Measurements from ENCODE around the gene BPHL.
"Not testable (repeated sequence)": the region's sequence is repeated elsewhere in the genome, so short reads cannot be mapped to it uniquely, and the experiment has no call there.

The BPHL gene

GRCh38 chr6:3157131-3157933 lies 38.8 kb downstream of the BPHL start, which contains the start of gene TUBB2A:
Gene TUBB2A (minus strand): TSS chr6:3157544. CDS start chr6:3157463, 81 bp downstream.
- peak; percentile 52 for DNase-seq

DNA sequence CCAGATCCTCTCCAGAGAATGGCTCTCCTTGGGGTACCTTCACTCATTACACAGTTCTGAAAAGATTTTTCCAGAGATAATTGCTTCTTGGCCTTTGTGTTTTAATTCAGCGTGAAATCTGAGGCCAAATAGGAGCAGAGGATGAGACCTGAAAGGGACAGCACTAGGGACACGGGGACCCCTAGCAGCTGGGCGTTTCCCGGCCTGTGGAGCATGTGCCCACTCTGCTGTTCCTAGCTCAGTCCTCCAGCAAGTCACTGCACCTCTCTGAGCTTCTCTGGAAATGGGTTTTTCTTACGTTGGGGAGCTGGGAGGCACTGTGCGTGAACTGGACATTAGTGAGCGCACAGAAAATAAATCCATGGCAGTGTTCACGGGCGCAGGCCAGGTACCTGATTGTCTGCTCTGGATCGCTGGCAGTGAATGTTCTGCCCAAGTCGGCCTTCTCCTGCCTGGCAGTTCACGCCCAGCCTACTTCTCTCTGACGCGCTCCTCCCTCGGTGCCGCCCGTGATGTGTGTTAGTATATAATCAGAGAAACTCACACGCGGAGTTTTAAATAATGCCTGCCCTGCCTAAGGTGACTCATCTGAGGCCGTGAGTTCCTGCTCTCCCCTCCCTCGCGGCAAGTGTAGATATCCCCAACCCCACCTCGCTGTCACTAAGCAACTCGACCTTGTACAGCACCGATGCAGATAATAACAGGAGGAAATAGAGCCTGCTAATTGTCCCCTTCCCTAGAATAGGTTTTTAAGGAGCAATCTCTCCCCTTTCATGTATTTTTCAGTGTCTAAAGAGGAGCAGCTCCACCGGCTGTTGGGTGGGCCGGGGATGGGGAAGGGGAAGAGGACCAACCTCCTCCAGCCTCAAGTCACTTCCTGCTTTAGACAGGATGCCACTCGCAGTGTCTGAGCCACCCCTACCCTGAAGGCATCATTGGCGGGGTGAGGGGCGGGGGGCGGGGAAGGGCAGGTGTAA lies 41.6 kb downstream of the BPHL start:
- DNase-seq: no peak

- no peak for DNase-seq
Observed at GRCh38 chr6:3162067-3162497, 43.6 kb downstream of the BPHL start.

DNA sequence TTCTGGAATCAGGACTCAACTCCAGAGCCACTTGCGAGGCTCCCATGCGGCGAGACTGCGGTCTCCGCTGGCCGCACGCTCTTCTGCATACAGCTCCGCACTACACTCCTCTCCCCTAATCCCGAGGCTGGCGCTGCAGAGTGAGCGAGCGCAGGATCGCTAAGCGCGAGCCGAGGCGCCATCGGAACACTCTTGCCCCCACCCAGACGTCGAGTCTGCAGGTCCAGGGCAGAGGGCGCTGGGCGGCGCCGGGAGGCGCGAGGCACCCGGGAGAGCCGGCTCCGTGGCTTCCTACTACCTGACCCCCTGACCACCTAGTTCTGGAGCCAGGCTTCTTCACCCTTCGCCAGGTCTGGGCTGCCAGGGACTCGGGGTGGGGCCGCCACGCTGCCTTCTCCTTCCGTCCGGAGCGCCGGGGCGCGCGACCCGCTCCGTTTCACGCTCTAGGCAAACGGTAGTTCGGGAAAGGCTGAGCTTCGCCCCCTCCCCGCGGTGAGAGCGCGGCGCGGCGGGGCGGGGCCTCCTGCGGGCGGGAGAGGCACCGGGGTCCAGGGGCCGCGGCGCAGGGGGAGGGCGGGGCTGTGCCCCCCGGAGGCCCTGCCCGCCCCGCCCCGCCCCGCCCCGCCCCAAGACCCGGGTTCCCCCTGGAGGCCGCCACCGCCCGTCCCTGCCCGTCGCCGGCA lies 44.2 kb downstream of the BPHL start:
- no peak for DNase-seq

DNA sequence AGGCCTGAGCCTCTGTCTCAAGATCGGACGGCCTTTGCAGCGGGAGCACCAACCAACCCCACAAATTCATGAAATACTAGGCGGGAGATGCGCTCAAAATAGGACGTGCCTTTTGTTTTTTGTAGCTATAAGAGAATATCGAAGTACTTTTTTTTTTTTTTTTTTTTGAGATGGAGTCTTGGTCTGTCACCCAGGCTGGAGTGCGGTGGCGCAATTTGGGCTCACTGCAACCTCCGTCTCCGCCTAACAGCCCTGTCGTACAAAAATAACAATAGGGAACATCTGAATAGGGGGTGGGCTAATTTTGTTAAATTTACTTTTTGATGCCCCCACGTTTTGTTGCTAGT lies 44.7 kb downstream of the BPHL start:
- no peak for DNase-seq

DNA sequence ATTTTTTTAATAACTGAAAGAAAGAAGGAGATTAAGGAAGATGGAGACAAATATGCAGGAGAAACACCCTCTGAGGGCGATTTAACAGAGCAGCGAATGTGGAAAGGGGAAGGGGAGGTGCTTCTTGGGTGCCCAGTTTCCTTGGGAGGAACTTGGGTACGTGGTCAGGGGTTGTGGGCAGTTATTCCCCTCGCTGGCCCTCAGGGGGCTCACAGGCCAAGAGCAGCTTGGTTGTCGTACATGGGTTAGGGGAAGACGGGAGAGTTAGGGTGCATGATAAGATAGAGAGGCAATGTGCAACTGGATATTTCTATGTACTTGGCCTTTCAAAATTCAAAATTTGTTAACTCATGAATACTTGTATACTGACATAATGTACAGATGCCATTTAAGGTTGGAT lies 45.9 kb downstream of the BPHL start:
- no peak for DNase-seq

DNA sequence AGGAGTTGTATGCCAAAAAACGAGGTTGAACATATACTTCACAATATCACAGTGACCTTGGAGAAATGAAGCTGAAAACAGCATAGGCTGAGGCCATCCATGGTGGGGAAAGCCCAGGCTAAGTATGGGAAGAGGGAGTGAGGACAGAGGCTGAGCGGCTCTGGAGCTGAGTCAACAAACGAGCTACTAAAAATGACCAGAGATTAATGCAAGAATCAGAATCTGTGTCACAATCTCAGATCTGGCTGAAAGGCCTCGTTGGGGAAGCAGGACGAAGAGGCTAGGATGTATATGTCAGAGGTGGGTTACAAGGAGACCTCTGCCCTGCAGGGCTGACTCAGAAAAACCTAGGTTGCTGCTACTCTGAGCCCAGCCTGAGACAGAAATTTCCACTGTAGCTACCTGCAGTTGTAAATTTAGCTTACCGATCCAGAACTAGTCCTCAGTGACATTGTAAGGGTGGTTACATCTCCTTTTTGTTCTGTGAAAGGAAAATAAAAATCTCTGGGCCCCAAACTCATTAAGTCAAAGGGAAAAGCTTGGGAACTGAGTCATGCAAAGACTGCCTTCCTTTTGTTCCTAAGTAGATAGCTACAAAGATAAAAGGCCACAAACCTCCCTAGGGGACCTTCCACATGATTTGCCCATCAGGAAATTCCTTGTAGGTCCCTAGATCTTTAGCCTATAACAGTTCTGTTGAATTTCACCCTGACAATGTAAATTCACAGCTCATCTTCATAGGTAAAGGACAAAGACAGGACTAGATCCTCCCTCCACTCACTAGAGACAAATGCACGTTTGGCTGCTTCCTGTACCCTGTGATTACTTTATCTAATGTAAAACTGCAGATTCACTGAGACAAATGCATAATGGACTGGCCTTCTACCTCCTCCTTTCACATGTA lies 47.4 kb downstream of the BPHL start:
- DNase-seq: no peak

DNA sequence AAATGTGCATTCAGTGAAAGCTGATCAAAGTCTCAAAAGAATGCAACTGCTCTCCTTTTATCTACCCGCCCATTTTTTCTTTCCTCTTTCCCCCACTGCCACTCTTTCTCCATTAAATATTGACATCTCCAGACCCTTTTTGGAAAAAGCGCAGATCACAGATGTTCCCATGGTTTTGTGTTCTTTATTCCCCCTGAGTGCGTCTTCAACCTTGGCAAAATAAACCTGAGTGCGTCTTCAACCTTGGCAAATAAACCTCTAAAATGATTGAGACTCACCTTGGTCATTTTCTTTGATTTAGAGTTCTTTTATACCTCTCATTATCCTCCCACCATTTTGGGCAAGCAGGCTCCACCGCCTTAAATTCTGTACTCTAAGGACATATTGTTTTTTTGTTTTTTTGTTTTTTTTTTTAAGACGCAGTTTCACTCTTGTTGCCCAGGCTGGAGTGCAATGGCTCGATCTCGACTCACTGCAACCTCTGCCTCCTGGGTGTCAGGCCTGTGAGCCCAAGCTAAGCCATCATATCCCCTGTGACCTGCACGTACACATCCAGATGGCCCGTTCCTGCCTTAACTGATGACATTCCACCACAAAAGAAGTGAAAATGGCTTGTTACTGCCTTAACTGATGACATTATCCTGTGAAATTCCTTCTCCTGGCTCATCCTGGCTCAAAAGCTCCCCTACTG lies 48.2 kb downstream of the BPHL start:
- DNase-seq: not testable (repeated sequence)

DNA sequence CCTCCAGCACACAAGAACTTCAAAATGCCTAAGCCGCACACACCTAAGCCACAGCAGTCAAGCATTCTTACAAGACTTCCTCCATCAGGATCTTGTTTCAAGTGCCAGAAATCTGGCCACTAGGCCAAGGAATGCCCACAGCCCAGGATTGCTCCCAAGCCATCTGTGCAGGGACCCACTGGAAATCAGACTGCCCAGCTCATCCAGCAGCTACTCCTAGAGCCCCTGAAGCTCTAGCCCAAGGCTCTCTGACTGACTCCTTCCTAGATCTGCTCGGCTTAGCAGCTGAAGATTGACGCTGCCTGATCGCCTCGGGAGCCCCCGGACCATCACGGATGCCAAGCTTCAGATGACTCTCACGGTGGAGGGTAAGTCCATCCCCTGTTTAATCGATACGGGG lies 49.5 kb downstream of the BPHL start:
- not testable (repeated sequence) for DNase-seq

- not testable (repeated sequence) for DNase-seq
Observed at GRCh38 chr6:3170676-3171075, 52.2 kb downstream of the BPHL start.

DNA sequence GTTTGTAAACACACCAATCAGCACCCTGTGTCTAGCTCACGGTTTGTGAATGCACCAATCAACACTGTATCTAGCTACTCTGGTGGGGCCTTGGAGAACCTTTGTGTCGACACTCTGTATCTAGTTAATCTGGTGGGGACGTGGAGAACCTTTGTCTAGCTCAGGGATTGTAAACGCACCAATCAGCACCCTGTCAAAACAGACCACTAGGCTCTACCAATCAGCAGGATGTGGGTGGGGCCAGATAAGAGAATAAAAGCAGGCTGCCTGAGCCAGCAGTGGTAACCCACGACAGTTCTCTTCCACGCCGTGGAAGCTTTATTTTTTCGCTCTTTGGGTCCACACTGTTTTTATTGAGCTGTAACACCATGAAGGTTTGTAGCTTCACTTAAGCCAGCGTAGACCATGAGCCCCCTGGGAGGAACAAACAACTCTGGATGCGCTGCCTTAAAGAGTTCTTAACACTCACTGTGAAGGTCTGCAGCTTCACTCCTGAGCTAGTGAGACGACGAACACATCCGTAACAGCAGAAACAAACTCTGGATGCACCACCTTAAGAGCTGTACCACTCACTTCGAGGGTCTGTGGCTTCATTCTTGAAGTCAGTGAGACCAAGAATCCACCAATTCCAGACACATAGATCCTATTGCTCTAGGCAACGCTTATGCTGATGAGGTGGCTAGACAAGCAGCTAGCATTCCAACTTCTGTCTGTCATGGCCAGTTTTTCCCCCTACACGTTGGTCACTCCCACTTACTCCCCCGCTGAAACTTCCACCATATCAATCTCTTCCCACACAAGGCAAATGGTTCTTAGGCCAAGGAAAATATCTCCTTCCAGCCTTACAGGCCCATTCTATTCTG lies 53.0 kb downstream of the BPHL start:
- not testable (repeated sequence) for DNase-seq

GRCh38 chr6:3172789-3173188 lies 54.3 kb downstream of the BPHL start:
- not testable (repeated sequence) for DNase-seq

GRCh38 chr6:3173636-3174089 lies 55.2 kb downstream of the BPHL start:
- not testable (repeated sequence) for DNase-seq

- DNase-seq: no peak
Observed at GRCh38 chr6:3175715-3176402, 57.3 kb downstream of the BPHL start.

GRCh38 chr6:3176562-3177355 lies 58.2 kb downstream of the BPHL start:
- DNase-seq: no peak

GRCh38 chr6:3178666-3179065 lies 60.2 kb downstream of the BPHL start:
- DNase-seq: not testable (repeated sequence)

- DNase-seq: not testable (repeated sequence)
Observed at GRCh38 chr6:3179945-3180344, 61.4 kb downstream of the BPHL start.

GRCh38 chr6:3181105-3181504 lies 62.6 kb downstream of the BPHL start:
- no peak for DNase-seq

DNA sequence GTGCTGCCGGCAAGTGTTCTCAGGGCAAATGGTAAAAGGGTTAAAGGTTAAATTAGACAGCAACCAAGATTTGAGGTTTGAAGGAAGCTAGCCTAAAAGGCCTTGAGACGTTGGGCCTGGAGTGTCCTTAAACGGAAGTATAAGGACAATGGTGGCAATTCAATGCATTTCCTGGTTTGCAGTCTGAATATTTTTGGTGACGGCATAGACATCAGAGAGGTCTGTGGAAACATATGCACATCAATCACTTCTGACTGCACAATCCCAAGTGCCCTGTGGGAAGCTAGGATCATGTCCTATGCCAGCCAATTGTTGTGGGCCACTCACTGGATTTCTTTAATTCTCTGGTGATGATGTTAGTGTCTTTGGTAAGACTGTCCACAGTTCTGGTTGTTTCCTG lies 64.6 kb downstream of the BPHL start:
- no peak for DNase-seq
